CD4-positive, alpha-beta T cell treated with Interleukin-17A for 1 hour (primary cell): ENCODE results near the gene SOX13.
A peak's percentile ranks its signal among the peaks of the same experiment; 100 is the strongest.

Experiments used
- DNase-seq: peaks from one replicate; pipeline ENCODE4 v3.0.0-alpha.2; 2020

SOX13 gene

DNA sequence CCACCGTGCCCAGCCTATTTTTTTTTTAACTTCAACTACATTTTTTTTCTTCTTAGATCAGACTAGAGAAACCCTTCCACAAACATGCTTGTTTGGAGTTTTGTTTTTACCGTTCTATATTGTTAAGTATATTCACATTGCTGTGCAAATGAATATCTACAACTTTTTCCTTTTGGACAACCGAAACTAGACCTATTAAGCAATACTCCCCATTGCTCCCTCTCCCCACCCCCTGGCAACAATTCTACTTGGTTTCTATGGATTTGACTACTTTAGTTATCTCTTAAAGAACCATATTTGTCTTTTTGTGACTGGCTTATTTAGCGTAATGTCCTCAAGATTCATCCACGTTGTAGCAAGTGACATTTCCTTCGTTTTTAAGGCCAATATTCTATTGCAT lies 59.8 kb downstream of the SOX13 start:
- DNase-seq, result no peak

DNA sequence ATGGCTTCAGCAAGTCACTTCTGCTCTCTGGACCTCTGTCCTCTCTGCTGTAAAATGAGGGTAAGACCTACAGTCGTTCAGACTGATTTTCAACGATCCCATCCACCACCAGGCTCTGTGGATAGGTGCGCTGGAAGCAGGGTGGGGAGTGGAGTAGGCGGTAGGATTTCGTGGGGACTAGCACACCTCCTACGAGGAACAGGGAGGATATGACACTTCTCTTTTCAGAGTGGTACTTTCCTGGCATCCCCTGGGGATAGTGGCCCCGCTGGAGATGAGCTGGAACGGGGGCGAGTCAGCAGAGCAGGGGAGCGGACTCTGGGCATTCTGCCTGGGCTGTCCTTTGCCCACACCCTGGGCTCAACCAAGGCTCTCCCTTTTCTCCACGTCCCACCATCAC lies 61.2 kb downstream of the SOX13 start:
- DNase-seq, result no peak

DNA sequence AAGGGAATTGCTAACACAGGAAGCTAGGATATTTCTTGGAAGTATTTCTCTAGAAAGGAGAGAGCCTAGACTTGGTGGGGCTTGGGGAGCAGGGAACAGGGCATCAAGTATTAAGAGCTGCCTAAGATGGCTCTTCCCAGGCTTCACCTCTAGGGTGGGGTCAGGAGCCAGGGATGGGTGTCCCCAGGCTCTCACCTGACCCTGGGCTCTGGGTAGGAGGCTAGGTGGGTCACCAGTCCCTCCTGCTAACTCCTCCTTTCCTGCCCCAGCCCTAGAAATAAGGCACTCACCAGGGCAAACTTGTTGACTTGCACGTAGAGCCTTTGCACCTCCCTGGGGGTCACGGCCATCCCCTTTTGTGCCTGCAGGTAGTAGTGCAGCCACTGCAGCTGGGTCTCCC lies 63.9 kb downstream of the SOX13 start:
- no peak for DNase-seq

DNA sequence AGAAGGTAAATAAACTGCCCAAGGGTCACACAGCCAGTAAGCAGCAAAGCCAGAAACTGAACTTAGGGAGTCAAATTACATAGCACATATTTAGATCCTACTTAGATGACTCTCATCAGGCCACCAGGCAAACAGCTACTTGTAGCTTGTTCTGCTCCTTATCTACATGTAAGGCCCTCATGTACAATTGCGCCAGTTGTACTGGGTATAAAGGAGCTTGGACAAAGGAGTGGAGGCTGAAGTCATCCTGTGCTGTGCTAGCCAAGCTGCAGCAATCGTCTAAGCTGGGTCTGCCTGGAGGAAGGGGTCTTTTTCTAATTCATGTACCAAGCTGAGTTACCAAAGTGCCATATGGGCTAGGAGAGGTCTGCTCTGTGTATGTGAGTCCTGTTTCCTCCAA lies 66.2 kb downstream of the SOX13 start:
- DNase-seq, result no peak

DNA sequence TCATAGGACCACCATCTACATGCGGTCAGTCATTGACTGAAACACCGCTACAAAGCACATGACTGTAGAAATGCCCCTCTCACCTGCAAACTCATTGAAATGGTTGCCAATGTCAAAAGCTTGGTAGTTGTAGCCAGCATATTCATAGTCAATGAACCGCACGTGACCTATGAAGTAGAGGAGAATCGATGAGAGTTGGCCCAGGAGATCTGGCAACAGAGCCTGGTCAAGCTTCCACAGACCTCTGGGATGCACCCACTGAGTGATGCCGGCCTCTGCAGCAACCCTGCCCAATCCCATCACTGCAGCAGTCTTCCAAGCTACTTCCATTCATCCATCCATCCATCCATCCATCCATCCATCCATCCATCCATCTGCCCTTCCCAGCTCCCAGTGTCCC lies 67.0 kb downstream of the SOX13 start:
- DNase-seq, result no peak

DNA sequence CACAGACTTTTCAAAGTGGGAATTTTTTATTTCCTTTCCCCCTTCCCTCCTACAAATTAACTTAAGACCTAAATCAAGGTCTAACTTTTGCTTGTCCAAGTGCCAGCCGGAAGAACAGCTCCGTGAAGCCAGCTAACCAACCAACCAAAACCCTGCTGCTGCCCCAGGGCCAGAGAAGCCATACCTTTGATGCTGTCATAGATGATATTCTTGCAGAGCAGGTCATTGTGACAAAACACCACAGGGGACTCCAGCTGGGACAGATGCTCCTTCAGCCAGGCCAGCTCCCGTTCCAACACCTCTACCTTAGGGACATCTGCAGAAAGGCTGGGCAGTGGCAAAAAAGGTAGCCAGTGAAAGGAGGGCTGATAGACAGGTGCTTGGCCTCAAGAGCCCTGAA lies 68.2 kb downstream of the SOX13 start:
- DNase-seq, result no peak

DNA sequence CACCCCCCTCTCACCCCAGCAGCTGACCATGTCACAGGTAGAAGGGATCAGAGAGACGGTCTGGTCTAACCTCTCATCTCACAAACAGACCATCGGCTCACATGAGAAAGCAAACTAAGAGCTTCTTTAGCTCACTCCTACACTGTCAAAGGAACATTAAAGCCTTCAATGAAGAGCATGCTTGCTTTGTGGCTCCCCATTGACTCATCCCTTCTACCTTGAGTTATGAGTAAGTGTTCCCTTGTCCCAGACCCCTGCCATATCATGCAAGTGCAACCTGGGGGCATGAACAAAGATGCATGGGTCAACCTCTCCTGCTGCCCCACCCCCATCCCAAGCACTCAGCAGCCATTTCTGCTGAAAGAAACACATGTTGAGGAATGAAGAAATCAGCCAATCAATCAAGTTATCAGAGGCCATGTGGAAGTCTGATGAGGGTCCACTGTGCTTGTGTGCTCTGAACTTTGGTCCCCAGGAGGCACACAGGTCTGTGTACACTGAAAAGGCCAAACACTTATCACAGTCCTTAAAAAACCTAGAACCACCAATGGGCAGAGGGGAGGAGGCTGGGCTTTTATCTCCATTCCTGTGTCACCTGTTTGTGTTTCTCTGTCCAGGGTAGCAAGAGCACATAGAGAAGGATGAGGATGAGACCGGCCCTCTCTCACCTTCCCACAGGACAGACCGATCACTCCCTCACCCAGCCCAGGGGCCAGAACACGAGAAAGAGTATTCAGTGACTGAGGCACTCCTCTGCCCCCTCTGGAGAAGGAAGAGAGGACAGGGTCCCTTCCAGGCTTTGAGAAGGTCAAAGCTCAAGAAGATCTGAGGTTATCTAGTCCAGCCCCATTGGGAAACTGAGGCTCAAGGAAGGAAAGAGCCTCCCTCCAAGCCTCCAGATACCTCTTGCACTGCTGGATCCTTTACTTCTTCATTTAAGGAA lies 69.4 kb downstream of the SOX13 start:
- DNase-seq, result no peak

DNA sequence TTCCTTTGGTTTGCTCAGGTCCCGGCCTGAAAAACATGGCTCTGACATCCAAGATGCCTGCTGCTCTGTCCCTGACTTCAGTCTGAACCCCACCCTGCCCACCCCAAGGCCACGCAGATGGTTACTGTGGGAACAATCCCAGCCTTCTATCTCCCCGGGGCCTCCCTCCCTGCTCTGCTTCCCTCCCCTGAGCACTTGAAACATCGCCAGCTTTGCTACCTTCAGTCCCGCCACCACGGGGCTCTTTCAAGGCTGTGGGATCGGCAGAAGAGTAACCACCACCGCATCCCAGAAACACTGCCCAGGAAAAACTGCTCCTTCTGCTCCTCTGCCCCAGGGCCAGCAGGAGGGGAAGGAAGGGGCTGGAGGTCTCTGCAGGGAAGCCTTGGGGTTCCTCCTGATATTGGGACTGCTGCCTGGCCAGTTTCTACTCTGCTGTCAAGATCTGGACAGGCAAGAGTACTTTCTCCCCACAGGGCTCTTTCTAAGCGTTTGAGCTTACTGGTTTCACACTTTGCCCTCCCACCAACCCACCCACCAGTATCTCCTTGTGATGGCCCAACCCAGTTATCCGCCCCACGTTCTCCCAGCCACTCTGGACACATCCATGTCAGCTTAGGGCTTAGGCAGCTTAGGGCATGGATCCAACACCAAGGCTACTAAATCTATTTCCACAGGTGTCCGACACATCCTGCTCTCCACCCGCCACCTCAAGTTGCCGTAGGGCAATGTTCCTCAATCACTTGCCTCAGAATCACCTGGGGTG lies 70.5 kb downstream of the SOX13 start:
- DNase-seq, result no peak

DNA sequence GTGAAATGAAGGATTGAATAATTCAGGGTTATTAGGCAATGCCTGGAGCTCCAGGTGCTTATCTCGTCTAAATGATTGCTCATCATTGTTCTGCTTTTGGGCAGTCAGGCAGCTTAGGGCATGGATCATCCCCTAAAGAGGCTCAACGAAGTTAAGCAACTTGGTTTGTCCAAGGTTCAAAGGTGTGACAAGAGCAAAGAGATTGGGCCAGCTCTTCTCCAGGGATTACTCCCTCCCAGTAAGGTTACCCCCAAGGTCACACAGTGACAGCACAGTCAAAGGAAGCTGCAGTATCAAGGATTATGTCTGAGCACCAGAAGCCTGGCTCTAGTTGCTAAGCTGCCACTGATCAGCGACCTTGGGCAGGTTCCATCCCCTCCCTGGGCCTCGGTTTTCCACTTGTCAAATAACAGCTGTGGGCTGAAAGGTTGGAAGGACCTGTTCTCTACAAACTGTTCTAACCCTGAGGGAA lies 72.2 kb downstream of the SOX13 start:
- DNase-seq, result no peak

DNA sequence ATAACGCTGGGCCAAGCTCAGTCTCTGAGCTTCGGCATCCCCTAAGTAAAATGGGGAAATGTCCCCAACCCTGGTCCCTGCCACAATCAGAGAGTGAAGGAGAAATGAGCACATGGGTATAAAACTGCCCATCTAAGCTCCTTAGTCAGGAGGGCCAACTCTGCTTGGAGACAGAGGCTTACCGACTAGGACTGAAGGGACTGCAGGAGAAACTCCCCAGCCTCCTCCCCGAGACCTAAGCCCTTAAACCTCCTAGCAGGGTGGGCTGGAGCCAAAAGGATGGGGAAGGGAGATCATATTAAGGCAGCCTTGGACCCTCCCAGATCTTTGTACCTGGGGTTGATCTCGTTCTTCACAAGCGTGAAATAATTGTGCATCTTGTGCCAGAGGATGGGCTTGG lies 73.4 kb downstream of the SOX13 start:
- DNase-seq, result no peak

DNA sequence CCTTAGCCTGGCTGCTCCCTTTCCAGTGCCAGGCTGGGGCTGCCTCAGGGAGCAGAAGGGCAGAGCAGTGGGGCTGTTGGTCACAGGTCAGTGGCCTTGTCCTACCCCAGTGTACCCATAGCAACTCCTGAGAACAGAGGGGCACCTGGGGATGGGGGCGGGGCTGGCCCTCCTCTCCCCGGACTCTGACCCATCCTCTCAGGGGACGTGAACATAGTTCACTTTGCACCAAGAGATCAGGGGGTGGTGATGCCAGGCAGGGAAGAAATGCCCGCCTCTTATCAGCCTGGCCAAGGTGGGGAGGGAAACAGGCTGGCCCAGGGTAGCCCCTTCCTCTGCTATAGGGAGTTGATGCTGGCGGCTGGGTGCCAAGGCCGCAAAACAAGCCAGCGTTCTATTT lies 74.0 kb downstream of the SOX13 start:
- DNase-seq, result no peak

DNA sequence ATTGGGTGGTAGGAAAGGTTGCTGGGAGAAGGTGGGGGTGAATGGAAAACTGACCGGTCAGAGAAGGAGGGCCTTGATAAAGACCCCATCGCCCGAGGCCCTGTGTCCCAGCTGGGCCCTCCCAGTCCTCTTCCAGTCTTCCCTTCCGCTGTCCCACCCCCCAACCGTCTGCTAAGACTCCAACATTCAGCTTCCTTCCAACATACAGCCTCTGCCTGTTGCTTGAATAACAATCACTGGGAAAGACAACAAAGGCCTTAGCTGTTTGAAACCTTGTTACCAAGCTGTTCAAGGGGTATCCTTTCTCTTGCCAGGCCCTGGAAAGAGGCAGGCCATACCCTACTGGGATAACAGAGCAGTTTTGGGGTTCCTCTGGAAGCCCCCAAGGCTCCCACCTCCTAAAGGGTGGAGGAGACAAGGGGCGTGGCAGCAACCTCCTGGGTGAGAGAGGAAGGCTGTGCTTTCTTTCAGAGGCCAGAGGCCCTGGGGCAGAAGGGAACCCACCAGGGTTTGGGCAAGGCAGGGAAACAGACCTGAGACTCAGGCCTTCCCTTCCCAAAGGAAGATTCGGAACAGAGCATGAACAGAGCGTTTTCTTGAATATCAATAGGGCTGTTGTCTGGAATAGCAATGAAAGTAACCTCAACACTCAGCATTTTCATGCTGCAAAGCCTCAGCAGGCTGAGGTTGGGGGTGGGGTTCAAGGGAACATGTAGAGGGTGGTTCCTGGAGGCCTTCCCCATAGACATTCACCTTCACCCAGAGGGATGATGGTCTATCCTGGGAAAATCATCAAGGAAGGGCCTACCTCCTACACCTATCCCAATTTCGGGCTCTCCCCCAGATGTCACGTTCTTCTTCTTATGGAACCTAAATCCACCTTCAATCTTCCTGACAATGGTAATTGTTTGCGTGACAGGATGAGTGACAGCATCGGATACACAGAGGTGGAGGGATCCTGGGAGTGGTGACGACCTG lies 74.8 kb downstream of the SOX13 start:
- no peak for DNase-seq

DNA sequence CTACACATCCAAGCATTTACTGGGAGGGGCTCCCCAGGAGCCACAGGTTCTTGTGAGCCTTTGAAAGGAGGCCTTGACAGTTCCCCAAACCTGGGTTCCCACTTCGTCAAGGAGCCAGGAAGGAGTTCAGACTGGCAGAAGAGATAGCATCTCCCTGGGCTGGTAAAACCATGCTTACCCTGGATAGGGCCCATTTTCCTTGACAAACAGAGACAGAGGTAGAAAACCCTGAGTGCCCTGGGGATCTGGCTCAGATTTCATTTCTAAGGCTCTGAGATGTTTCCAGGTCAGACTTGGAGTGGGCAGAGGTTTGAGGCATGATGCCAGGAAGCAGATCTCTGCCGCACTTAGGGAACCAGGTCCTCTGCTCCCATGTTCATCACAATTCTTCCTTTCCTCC lies 76.2 kb downstream of the SOX13 start:
- no peak for DNase-seq

DNA sequence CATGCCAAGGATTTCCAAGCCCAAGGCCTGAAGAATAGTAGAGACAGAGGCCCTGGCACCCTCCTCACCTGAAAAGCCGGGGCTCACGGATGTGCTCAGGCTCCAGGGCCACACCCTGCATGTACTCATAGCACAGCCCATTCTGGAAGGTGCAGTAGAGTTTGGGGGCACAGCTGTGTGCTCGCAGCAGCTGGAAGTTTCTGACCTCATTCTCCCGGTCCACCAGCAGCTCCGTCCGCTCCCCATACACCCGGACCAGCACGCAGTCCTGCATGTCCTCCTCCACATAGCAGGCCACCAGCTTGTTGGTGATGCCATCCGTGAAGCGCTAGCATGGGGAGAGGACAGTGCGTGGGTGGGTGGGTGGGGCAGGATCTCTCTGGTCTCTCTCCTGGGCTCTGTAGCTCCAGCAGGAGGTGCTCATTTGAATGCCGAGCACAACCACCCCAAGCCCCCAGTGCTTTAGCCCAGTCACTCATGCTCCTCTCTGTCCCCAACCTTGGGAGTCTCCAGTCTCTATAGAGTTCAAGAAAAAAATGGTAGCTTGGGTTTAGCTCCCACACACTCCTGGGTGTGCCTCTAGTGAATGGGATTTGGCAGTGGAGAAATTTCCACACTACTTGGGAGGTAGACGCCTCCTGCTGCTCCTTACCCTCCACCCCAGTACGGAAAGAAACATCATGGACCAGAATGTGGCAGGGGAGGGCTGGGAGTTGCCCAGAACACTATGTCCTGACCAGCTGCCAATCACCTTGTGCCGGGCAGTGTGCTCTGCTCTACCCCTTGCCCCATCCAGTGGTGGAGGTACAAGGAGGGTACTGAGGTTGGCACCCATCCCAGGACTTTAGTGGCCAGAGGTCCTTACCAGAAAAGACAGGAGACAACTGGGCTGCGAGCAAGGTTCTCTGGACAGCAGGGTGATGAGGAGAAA lies 77.0 kb downstream of the SOX13 start:
- no peak for DNase-seq

DNA sequence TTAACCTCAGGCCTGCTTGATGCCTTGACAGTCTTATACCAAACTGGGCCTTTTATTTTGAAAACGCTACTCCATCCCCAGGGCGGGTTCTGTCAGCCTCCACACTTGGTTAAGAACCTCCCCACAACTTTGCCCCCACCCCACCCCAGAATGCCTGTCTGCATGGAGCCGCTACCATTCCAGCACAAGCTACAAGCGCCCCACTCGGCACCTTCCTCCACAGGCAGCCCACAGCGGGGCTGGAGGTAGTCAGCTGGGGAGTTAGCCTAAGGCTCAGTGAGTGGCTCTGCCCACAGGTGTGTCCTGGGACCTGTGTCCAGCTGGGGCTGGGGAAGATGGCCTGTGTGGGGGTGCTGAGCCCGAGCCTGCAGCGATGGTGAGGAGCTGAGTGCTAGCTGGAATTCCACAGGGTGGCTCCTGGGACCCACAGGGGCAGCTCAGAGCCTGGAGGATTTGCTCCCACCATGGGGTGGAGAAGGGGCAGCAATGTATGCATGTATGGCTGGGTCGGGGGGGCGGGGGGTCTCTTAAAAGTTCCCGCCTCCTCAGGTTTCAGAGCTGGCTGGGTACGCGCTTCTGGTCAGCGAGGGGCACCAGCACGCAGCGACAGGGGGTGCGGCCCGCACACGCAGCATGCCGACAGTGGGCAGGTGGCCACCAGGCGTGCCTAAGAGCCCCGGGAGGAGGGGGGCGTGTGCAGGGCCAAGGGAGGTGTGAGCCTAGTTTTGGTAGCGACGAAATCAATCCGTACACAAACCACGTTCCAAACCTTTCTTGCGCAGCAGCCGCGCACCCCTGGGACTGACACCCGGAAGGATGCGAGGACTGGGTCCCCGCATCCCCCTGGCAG lies 78.0 kb downstream of the SOX13 start:
- peak; percentile 7 for DNase-seq

DNA sequence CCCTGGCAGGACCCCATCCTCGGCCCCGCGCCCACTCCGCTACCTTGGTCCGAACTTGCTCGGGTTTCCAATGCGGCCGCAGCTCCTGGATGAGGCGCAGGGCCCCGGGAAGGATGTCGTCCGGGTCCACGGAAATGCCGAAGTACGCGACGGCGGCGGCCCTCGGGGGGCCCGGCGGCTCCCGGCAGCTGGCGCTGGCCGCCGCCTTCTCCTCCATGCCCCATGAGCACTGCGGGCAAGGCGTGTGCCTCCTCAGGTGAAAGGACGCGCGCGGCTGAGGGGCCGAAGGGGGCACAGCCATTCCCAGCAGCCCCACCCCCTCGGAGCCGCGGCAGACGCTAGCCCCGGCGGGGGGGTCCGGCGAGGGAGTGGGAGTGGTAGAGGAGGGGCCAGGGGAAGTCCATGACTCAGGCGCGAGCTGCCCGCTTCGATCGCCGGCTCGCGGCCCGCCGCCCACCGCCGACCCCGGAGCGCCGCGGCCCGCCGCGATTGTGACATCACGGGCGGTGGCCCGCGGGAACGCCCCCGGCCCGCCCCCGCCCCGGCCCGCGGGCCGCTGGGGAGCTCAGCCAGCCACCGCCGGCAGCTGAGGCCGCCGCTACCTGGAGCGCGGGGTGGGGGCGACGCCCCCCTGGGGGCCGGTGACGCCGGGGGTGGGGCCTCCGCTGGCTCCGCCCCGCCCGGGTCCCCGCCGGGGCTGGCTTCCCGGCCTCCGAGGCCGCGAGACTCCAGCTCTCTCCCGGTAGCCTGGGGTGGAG lies 78.8 kb downstream of the SOX13 start, which contains the start of gene ETNK2:
TSS of gene ETNK2 (minus strand) at position 493 of the 758 bp plus-strand sequence. CDS start at position 301, 192 bp downstream.
- DNase-seq, result peak; percentile 66

DNA sequence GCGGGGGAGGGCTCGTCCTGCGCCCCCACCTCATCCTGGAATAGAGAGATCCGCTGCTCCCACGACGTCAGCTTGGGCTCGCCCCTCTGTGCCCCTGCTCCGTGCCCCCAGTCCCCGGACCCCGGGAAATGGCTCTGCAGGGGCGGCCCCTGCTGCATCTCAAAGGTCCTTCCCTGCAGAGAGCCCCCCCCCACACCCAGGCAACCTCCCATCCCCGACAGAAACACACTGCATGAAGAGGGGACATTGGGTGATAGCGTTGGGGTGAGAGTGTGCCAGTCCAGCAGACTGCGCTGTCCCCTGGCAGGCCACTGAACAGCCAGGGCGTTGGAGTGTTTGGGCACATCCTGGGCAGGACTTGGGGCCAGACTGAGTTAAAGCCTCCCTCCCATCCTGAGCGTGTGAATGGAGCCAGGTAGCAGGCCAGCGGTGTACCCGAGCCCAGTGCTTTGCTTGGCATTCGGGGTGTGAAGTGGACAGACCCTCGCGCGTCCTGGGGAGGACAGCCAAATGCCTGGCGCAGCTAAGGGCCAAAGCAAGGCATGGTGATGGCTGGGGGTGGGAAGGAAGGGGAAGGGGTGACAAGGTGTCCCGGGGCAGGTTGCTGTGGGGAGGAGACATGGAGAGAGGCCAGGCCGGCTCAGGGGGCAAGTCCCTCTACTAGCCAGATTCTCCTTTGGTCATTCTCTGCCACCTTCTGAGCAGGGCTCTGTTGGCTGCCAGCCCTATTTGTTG lies 79.6 kb downstream of the SOX13 start:
- no peak for DNase-seq

DNA sequence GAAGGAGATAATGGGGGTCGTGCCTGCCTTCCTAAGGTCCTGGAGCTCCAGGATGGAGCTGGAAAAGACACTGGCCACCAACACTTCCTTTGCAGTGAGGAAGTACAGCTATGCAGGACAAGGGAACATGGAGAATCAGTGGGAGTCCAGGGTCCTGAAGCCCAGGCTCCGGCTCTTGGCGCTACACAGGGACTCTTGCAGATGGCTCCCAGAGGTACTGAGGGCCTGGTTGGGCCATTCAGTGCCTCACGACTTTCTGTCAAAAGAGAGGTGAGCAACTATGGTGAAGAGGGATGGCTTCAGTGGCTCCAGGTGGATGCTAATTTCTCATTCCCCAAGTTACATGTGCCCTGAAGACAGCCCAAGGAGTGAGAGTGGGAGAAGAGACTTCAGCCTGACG lies 80.8 kb downstream of the SOX13 start:
- DNase-seq, result no peak
